GM19395 (cell line): Measurements from ENCODE around the gene APBB1IP.
A peak's percentile ranks its signal among the peaks of the same experiment; 100 is the strongest.
"Not testable (repeated sequence)": the region's sequence is repeated elsewhere in the genome, so short reads cannot be mapped to it uniquely, and the experiment has no call there.

Experiments used
- ATAC-seq: cut with Tn5 transposase; IDR thresholded peaks from one replicate; pipeline ENCODE4 v1.9.1; 2021; ENCODE audit warnings: mild to moderate bottlenecking, moderate library complexity; ENCODE audit not compliant: unreplicated experiment

Gene APBB1IP

GRCh38 chr10:26504429-26504828, 66.3 kb downstream of the APBB1IP start:
- ATAC-seq, result not testable (repeated sequence)

GRCh38 chr10:26505491-26505890, 67.3 kb downstream of the APBB1IP start:
- ATAC-seq, result no peak

- ATAC-seq, result no peak
Measured at GRCh38 chr10:26506736-26507135, 68.6 kb downstream of the APBB1IP start.

GRCh38 chr10:26507441-26507840, 69.3 kb downstream of the APBB1IP start:
- ATAC-seq, result no peak

- no peak for ATAC-seq
Measured at GRCh38 chr10:26508016-26508415, 69.9 kb downstream of the APBB1IP start.

- no peak for ATAC-seq
Measured at GRCh38 chr10:26509307-26509706, 71.2 kb downstream of the APBB1IP start.

- no peak for ATAC-seq
Measured at GRCh38 chr10:26513101-26513500, 75.0 kb downstream of the APBB1IP start.

GRCh38 chr10:26516540-26517101, 78.5 kb downstream of the APBB1IP start:
- no peak for ATAC-seq

GRCh38 chr10:26517141-26517867, 79.2 kb downstream of the APBB1IP start:
- ATAC-seq, result no peak

GRCh38 chr10:26519803-26520202, 81.7 kb downstream of the APBB1IP start:
- ATAC-seq, result no peak

- ATAC-seq, result no peak
Measured at GRCh38 chr10:26520575-26520974, 82.4 kb downstream of the APBB1IP start.

GRCh38 chr10:26524161-26524896, 86.2 kb downstream of the APBB1IP start:
- no peak for ATAC-seq

GRCh38 chr10:26525586-26525985, 87.4 kb downstream of the APBB1IP start:
- ATAC-seq, result no peak

- ATAC-seq, result no peak
Measured at GRCh38 chr10:26527018-26527417, 88.9 kb downstream of the APBB1IP start.

GRCh38 chr10:26528048-26528447, 89.9 kb downstream of the APBB1IP start:
- ATAC-seq, result no peak

- ATAC-seq, result peak; percentile 86
Measured at GRCh38 chr10:26528715-26529393, 90.7 kb downstream of the APBB1IP start.

- ATAC-seq, result no peak
Measured at GRCh38 chr10:26534384-26534783, 96.2 kb downstream of the APBB1IP start.

GRCh38 chr10:26540601-26541000, 102.5 kb downstream of the APBB1IP start:
- ATAC-seq, result peak; percentile 46

GRCh38 chr10:26543567-26544306, 105.6 kb downstream of the APBB1IP start:
- ATAC-seq, result peak; percentile 88

- ATAC-seq, result no peak
Measured at GRCh38 chr10:26544932-26545331, 106.8 kb downstream of the APBB1IP start.
